ENCODE results near the gene BBLN.
A peak's percentile ranks its signal among the peaks of the same experiment; 100 is the strongest.
"Not testable (repeated sequence)": the region's sequence is repeated elsewhere in the genome, so short reads cannot be mapped to it uniquely, and the experiment has no call there.

The BBLN gene

DNA sequence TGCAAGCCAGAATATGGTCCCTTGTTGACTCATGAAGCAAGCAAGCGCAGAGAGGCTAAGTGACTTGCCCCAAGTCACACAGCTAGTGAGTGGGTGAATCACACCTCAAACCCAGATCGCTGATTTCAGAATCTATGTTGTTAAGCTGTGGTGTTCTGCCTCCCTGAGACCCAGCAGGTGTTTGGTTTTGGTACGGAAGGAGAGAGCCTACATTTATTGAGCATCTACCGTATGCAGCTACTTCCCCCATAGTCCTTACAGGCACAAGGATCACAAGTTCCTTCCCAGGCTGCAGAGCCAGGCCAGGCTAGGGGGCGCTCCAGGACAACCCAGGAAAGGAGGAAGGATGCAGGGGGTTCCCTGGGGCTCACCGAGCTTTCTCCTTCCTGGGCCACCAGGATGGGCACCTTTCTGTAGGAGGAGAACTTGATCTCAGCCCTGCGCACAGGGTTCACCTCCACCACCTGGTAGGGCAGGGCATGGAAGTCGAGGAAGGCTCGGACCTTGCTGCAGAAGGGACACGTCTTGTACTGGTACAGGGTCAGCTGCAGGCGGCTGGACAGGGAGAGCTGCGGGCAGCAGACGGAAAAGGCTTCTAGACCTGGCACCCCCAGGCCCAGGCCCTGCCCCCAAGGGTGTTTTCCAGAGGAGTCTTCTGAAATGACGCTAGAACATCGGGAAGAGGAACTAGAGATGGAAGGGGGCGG lies 35.0 kb upstream of the BBLN start:
- peak; percentile 35 for DNase-seq

DNA sequence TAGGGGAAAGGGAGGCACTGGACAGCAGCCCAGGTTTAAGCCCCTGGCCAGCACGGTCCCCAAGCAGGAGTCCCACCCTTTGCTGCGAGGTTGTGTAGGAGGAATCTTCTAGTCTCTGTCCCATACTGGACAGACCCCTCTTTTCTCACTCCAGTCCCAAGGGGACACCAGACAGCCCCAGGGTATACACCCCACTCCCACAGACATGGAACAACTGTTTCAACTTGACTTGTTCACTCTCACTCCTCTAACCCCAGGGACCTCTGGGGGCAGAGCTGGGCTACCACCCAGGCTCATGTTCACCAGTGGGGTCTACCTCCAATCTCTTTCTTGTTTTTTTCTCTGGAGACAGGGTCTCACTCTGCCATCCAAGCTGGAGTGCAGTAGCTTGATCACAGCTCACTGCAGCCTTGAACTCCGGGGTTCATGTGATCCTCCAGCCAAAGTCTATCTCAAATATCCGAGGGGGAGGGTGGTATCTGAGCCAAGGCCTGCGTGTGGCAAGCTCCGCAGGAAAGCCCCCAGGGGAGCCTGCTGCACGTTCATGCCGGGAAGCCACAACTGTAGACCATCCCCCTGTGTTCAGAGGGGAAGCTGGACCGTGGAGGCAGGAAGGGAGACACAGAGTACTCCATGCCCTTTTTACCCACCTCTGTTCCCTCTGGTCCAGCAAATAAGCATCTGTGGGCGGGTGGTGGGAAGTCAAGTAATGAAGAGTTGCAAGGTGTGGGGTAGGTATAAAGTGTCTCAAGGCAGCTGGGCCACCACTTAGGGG lies 34.3 kb upstream of the BBLN start:
- no peak for DNase-seq

DNA sequence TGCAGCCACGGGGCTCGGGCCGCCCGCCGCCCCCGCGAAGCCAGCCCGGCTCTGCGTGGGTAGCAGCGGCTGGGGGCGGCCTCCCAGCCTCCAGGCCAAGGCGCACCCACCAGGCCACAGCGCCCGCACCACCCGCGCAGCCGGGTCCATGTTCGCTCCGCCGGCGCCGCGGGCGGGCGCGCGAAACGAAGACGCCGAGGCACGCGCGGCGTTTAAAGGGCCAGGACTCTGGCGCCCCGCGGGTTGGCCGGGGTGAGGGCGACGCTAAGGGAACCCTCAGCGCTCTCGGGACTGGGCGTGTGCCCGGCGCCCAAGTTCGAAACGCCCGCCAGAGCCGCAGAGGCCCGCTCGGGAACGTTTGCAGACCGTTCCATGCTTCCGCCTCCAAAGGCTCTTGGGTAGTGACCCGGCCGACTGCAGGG lies 32.5 kb upstream of the BBLN start, which contains the start of gene PTGES2:
Gene PTGES2 (minus strand): TSS at position 162 of the 422 bp plus-strand sequence. CDS start 12 bp downstream, at position 150.
- DNase-seq = peak; percentile 83

DNA sequence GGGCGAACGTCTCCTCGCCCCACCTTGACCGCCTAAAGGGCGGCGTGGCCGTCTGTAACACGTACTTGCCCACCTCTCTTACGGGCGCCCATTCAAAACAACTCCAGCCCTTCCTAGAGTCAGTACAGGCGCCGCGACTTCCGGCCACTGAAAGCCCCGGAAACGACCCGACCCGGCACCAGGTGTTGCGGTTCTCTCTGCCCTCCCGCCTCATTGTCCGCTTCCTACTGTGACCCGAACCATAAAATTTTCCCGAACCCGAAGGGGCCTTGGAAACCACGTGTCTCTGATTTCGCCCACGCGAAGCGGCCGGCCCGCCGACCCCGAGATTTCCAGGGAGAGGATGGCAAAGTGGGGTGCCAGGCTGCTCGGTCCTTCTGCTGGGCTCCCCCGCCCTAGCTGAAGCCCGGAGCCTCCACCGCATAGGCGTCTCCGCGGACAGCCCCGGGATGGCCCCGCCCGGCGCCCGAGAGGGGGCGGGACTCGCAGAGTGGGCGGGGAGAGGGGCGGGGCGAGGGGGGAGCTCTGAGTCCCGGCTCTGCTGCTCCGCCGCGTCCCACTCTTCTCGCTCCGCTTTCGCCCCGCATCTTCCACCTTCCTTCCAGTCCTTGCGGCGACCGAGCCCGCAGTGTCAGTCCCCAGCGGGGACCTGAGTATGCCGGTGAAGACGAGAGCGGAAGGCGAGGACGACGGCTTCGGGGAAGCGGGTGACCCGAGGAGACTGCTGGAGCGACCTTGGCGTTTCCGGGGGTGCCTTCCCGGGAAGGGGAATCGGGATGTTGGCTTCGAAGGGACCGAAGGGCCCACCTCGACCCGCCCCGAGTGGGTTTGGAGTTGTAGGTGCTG lies 31.9 kb upstream of the BBLN start:
- peak; percentile 86 for DNase-seq

DNA sequence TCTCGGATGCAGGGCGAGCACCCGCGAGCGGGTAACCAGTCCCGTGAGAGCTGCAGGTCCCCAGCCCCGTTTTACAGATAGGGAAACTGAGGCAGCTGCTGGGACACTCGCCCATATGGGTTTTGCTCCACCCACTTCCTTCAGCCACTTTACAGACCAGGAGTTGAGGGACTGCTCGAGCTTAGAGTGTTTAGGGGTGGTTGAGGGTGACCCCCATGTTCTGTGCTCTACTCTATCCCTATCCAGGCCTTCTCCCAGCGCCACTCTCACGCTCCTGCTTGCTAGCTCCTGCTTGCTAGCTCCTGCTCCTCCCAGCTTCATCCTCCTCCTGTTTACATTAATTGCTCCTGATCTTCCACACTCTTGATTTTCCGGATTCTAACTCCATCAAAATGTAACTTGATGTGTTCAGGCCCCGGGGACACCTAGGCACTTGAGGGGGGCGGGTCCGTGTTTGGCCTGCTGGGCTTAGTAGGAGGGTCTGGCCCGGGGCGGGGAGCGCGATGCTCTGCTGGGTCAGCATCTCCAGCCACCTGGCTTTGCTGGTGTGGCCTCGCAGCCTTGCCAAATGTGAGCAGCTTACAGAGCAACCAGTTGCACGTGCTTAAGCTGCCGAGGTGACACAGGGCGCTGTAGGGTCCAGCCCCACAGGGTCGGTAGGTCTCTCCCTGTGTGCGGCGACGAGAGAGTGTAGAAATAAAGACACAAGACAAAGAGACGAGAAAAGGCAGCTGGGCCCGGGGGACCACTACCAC lies 31.1 kb upstream of the BBLN start:
- DNase-seq = no peak

DNA sequence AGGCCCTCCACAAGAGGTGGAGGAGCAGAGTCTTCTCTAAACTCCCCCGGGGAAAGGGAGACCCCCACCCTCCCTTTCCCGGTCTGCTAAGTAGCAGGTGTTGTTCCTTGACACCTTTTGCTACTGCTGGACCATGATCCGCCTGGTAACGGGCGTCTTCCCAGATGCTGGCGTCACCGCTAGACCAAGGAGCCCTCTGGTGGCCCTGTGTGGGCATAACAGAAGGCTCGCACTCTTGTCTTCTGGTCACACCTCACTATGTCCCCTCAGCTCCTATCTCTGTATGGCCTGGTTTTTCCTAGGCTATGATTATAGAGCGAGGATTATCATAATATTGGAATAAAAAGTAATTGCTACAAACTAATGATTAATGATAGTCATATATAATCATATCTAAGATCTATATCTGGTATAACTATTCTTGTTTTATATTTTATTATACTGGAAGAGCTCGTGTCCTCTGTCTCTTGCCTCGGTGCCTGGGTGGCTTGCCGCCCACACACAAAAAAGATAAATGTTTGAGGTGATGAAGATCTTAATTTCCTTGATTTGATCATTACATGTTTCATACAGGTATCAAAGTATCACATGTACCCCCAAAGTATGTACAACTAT lies 30.0 kb upstream of the BBLN start:
- peak; percentile 61 for DNase-seq

DNA sequence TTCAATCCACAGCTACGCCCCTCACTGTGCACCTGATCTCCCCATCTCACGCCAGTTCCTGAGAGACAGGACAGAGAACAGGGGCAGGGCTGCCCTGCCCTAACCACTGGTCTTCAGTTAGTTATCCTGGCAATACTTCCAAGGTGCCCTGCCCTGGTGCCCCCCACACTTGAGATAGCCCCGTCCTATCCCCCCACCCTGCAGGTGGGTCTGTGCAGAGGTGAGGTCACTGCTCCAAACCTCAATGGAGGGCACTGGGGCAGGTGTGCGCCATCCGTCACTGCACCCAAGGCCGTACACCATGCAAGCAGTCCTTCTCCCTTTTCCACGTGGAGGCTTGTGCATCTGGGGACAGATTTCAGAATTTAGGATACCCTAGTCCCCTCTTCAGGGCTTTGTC lies 29.4 kb upstream of the BBLN start:
- DNase-seq = not testable (repeated sequence)

DNA sequence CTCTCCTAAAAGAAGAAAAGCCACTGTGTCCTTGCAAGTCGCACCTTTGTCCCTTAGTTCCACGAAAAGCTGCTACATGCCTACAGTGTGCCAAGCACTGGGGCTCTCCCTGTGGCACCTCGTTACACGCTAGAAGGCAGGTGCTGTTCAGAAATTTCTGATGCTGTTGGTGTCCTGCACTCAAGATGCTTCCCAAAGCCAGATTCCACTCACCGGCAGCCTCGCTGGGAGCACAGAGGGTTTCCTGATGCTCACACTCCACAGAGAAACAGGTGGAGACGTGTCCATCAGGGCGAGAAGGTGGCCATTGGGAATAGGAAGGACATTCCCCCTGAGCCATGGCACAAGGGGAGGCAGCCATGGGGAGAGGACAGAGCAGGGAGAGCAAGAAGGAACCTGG lies 28.7 kb upstream of the BBLN start:
- not testable (repeated sequence) for DNase-seq

DNA sequence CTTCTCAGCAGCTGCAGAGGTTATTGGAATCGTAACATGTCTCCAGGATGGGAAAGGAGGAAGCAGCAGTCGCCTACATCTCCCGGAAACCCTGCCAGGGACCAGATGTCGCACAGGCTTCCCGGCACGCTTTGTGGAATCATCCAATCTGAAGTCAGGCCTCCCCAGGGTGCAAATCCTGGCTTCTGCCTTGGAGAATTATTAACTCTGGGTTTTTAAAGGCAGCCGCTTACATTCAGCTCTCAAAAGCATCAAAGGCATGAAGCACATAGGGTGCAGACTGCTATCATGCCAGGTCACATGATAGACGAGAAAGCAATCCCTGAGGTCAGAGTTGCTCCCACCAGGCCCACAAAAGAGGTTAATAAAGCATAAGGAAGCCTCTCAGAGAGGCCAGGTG lies 27.9 kb upstream of the BBLN start:
- not testable (repeated sequence) for DNase-seq

DNA sequence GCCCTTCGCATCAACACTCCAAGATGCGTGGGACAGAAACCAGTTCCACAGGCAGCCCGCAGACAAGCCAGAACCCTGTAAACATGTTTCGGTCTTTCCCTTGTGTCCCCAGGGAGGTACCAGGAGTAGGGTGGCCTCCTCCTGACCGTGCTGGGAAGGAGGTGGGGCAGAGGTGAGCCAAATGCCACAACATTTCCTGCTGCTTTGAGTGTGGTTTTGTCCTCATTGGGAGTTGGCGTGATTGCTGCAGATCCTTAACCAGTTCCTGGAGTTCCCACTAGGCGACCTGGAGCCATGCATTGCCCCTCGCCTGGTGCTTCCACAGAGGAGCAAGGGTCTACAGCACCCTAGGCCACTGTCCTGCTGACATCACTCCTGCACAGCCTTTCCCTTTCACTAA lies 24.5 kb upstream of the BBLN start:
- not testable (repeated sequence) for DNase-seq

DNA sequence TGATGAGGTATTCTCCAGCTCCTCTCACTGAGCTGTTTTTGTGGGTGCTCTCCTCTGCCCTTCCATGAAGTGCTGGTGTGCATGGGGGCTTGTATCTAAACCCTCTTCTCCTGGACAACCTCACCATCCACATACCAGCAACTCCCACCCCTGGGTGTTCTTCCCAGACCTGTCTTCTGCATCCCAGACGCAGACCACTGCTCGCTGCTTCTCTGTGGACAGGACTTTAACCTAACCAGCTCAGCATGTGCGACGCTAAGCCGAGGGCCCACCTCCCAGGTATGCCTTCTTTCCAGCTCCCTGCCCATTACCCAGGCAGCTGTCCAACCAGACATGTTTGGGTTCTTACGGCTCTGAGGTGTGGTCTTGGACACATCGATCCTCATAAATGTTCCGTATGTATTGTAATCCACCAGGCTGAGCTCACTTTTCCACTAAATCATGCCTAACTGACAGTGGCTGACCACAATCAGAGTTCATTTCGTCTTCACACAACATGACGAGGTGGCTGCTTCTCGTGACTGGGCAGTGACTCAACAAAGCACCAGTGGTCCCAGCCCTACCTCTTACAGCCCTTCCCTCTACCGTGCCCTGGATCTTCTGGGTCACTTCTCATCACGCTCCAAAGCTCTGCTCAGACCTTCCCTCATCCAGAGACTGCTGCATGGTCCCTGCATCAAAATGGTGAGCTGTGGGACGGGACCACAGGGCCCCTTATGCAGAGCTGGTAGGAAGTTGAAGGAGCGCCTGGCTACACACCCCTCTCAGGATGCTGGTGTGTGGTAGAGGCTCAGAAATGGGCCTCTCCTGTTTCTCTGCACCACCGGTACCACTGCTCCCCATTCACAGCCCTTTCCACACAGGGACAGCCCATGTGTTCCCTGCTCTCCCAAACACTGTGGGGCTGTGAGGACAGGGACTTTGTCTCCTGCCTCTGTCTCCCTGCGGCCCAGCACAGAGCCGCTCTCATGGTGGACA lies 23.0 kb upstream of the BBLN start:
- no peak for DNase-seq

DNA sequence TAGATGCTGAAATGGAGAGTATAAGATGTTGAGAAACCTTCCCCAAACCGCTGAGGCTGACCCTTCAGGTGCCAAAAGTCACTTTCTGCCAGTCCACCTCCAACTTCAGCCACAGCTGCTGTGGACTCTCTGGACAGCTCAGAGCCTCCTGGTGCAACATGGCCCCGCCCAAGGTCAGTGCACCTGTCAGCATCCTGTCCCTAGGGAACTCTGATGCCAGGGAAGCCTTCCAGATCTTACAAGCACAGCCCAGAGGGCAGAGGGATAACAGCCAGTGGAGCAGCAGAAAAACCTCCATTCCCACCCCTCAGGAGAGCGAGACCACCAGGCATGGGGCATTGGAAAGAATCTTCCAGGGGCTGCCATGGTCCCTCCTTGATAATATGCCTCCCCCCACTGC lies 22.1 kb upstream of the BBLN start:
- DNase-seq = no peak

DNA sequence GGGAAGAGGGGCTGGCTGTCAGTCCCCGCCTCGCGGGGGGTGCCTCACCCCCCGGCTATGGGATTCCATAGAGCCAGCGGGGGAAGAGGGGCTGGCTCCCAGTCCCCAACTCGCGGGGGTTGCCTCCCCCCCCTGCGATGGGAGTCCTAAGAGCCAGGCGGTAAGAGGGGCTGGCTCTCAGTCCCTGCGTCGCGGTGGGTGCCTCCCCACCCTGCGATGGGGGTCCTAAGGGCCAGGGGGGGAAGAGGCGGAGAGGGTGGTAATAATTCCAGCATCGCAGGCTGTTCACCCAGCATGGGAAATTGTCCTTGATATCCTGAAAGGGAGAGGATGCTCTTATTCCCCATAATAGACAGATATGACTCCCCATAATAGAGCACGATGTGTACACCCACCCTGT lies 20.4 kb upstream of the BBLN start:
- DNase-seq = no peak

DNA sequence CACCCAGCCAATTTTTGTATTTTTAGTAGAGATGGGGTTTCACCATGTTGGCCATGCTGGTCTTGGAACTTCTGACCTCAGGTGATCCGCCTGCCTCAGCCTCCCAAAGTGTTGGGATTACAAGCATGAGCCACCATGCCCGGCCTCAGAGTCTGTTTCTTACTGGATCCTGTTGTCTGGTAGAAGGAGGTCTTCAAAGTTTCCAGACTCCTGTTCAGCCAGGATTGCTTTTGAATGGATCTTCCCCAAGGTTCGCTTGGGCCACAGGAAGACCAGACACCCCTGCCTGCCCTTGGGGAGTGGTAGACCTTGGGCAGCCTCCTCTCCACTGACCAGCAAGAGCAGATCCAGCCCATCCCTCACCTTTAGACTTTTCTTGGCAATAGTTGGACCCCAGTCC lies 18.5 kb upstream of the BBLN start:
- DNase-seq = no peak

DNA sequence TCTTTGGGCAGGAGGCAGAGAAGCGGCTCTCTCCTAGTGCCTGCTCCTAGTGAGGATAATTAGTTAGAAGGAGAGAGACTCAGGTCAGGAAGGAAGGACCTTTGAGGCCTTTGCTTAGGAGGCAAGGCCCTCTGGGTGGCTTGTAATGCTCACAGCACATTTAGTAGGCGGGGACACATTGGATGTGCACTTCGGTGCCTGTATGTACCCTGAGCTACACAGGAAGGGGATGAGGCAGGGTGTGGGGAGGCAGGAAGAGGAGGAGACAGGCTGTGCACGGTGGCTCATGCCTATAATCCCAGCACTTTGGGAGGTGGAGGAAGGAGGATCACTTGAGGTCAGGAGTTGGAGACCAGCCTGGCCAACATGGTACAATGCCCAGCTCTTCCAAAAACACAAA lies 18.0 kb upstream of the BBLN start:
- no peak for DNase-seq

DNA sequence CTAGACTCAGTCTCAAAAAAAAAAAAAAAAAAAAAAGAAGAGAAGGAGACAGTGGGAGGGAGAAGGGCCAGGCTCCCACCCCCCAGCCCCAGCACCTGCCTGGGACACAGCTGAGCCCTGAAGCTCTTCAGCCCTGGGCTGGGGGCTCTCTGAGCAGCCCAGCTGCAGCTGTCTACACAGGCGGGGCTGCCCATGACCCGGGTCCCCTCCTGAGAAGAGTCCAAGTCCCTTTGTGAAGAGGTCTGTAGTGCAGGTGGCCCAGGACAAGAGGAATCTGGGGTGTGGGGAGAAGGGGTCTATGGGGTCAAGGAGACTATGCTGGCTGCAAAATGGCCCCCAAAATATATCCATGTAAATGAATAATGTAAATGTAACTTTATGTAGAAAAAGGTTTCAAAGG lies 17.5 kb upstream of the BBLN start:
- no peak for DNase-seq

DNA sequence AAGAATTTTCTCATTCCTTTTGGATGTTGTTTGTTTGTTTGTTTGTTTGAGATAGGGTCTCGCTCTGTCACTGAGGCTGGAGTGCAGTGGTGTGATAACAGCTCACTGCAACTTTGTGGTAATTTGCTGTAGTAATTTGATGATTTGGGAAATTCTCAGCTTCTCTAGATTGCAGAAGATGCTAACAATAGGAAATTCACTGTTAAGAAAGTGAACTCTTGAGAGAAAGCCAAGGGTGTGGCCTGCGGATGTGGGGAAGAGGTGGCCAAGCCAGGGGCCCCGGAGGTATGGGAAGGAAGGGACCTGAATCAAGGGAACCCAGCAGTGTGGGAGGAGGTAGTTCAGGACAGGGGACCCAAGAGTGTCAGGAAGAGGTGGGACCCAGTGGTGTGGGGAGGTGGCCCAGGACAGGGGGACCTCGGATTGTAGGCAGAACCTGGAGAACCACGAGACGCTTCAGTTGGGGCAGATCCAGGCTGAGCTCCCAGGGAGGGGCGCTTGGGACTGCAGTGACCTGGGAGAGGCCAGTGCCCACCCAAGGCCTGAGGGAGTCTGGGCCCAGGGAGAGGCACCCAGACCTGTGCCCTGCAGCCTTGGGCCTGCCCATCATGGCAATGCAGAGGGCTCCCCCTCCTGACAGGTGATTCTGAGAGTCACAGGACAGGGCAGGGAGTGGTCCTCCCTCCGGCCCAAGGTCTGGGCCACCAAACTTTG lies 16.4 kb upstream of the BBLN start:
- DNase-seq = no peak

DNA sequence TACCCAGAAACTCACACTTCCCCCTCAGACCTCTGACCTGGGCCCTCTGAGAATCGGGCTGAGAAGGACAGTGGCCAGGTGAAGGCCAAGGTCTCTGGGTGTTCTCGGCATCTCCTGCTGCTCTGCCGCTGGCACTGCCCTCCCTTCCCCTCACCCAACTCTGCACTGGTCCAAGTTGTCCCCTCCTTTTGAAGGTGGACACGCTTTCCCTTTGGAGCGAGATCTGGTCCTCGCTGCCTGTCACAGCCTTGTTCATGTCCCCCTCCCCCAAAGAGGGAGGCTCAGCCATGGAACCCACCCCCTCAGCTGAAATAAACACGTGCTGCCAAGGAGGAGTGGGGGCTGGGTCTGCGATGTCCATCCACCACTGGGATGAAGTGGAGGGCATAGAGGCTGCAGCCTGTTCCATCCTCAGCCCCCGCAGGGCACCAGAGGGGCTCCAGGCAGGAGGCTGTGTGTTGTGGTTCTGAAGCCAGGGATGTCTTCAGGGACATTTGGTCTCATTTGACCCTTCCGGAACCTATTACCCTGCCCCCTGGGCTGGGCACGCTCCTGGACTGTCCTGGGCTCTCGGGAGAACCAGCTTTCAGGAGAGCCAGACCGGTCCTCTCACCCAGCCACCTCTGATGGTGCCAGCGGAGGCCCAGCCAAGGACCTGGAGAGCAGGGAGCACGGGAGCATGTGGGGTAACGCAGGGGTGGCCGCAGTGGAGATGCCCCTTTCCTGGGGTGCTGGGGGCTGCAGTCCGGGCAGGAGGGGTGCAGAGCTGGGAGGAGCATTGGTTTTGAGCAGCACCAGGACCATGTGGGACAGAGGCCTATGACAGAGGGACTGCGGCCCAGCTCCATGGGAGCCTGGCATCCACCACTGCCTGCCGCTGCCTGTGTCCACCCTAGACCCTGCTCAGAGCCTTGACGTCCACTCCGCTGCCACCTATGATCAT lies 15.6 kb upstream of the BBLN start:
- DNase-seq = no peak

DNA sequence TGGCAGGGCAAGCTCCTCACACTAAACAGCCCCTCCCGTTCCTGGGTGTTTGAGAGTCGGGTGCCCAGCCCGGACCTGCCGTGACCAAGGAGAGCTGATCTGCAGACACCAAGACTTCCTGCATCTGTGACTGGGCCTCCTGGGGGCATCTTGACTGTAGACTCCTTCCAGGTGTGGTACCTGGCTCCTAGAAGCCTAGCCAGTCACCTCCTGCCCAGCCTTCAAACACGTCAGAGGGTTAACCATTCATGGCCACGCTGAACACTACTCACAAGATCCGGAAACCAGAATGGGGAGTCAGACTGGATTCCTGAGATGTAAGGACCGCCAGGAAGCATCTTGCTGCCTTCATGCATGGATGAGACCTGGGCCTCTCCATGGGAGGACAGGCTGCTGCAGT lies 14.5 kb upstream of the BBLN start:
- no peak for DNase-seq
